GM06990 (cell line): Measurements from ENCODE around the gene UBE4B.

ENCODE experiments used
- DNase-seq: peaks from one replicate; pipeline ENCODE4 v3.0.0-alpha.2; 2011; ENCODE audit not compliant: insufficient read length; ENCODE audit errors: extremely low read depth
- H3K27me3 ChIP-seq: replicated peaks from 2 replicates; pipeline ENCODE4 v1.6.0; 2011; ENCODE audit warnings: low read length; ENCODE audit not compliant: control insufficient read depth, insufficient read depth
- H3K36me3 ChIP-seq: 2 replicates; pipeline ENCODE4 v1.5.1; 2011; ENCODE audit warnings: low read length; ENCODE audit not compliant: control insufficient read depth, insufficient read depth
- H3K4me3 ChIP-seq: replicated peaks from 2 replicates; pipeline ENCODE4 v1.5.1; 2011; ENCODE audit warnings: low read depth, mild to moderate bottlenecking, control low read depth, low read length
- TF ChIP-seq, protein P1 (sequence below): IDR thresholded peaks from 2 replicates; pipeline ENCODE4 v1.5.1; 2011; ENCODE audit warnings: low read length, control low read depth, mild to moderate bottlenecking, inconsistent platforms; ENCODE audit not compliant: insufficient read depth, poor library complexity, severe bottlenecking

Gene UBE4B

DNA sequence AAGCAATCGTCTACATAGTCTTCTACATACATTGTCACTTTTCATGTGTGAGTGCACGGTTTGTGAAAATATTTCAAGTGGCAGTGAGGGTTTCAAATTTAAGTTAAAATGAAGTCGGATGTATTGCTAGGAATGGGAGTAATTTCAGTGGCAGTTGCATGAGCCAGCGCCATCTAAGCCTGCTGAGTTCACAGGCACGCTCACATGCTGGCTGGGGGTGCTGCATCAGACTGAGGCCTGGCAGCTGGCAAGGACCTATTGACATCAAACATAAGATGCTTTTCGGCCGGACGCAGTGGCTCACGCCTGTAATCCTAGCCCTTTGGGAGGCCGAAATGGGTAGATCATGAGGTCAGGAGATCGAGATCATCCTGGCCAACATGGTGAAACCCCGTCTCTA, 80.7 kb downstream of the UBE4B start:
- Histone ChIP-seq H3K36me3 (peaks cover 5% of the 10 kb centered on the region), H3K27me3 (no peaks in the 10 kb centered on the region), H3K4me3 (no peak overlapping the region)
- no peak for DNase-seq
- TF ChIP-seq, protein P1, sequence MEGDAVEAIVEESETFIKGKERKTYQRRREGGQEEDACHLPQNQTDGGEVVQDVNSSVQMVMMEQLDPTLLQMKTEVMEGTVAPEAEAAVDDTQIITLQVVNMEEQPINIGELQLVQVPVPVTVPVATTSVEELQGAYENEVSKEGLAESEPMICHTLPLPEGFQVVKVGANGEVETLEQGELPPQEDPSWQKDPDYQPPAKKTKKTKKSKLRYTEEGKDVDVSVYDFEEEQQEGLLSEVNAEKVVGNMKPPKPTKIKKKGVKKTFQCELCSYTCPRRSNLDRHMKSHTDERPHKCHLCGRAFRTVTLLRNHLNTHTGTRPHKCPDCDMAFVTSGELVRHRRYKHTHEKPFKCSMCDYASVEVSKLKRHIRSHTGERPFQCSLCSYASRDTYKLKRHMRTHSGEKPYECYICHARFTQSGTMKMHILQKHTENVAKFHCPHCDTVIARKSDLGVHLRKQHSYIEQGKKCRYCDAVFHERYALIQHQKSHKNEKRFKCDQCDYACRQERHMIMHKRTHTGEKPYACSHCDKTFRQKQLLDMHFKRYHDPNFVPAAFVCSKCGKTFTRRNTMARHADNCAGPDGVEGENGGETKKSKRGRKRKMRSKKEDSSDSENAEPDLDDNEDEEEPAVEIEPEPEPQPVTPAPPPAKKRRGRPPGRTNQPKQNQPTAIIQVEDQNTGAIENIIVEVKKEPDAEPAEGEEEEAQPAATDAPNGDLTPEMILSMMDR, result no peak

DNA sequence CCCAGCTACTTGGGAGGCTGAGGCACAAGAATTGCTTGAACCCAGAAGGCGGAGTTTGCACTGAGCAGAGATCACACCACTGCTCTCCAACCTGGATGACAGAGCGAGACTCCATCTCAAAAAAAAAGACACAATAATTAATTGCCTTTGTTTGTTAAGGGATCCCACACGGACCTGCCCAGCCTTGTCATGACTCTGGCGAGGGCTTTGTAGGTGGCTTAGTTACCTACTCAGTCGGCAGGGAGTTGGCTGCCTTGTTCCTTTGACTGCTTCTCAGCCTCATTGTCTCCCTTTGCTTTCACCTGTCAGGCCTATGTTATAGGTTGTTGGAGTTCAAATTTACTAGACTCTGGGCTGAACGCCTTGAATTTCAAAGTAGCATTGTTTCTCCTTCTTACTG, 82.0 kb downstream of the UBE4B start:
- Histone ChIP-seq H3K4me3 (no peak overlapping the region), H3K36me3 (peaks cover 8% of the 10 kb centered on the region), H3K27me3 (no peaks in the 10 kb centered on the region)
- TF ChIP-seq, protein P1, result no peak
- no peak for DNase-seq

DNA sequence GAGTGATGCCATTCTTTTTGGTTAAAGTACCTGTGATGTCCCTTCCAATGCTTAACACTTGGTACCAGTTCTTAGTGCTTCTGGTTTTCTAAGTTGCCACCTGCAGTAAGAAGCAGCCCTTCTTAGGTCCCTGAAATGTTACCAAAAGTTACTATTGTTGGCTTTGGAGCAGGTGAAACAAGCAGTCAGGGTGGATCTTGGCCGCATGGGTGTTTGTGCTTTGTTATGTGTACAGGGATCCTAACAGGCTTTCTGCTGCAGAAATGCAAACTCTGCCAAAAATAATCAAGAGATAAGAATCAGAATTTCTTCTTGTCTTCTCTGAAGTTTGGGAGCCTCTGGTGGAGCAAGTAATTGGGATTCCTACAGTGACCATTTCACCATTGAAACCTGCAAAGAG, 84.4 kb downstream of the UBE4B start:
- TF ChIP-seq, protein P1, result no peak
- H3K36me3 ChIP-seq, result peaks cover 7% of the 10 kb centered on the region
- no peak for DNase-seq
- no peaks in the 10 kb centered on the region for H3K27me3 ChIP-seq
- no peak overlapping the region for H3K4me3 ChIP-seq

DNA sequence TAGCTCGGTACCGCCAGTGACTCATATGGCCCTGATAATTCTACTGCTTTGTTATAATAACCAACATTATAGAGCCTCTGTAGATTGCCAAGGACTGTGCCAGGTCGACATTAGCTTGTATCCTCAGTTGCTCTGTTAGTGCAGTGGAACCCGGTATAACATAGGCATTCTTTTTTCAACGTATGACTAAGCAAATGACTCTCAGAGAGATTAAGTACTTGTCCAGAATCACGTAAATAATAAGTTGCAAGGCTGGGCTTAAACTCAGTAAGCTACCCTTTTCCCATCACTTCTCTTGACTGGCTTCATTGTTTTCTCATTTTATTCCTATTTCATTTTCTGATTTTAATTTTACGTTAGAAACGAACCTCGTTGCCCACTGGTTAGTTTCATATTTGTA, 85.1 kb downstream of the UBE4B start:
- Histone ChIP-seq H3K4me3 (no peak overlapping the region), H3K27me3 (no peaks in the 10 kb centered on the region), H3K36me3 (peaks cover 7% of the 10 kb centered on the region)
- TF ChIP-seq, protein P1, result no peak
- no peak for DNase-seq

DNA sequence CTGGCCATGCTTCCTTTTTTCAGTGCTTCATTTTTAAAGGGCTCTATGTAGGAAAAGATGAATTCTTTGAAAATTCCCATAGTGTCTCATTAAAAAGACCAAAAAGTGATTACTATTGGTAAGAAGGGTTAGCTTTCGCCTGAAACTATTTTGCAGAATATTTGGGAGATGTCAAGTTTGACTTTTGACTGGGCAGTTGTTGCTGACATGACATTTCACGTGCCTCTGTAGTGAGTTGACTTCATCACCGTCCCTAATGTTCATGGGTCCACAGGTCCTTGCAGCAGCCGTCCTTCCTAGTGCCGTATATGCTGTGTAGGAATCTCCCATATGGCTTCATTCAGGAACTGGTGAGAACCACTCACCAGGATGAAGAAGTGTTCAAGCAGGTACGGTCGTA, 88.9 kb downstream of the UBE4B start:
- H3K36me3 ChIP-seq, result peaks cover 7% of the 10 kb centered on the region
- DNase-seq, result no peak
- no peaks in the 10 kb centered on the region for H3K27me3 ChIP-seq
- TF ChIP-seq, protein P1, result no peak
- H3K4me3 ChIP-seq, result no peak overlapping the region

DNA sequence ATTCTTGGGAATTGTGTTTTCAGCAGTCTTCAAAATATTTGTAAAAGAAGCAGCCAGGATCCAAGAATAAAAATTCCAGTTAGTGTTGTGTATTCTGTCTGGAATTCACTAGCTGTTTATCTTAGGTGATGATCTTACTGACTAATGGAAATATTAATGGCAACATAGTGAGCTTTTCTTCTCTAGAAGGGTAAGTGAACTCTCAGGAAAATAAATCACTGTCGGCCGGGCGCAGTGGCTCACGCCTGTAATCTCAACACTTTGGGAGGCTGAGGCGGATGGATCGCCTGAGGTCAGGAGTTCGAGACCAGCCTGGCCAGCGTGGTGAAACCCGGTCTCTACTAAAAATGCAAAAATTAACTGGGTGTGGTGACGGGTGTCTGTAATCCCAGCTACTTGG, 90.2 kb downstream of the UBE4B start:
- peaks cover 5% of the 10 kb centered on the region for H3K36me3 ChIP-seq
- TF ChIP-seq, protein P1, result no peak
- no peak for DNase-seq
- H3K4me3 ChIP-seq, result no peak overlapping the region
- no peaks in the 10 kb centered on the region for H3K27me3 ChIP-seq
